Panc1 (cell line): ENCODE results near the gene HSD17B11.
"Not testable (repeated sequence)": the region's sequence is repeated elsewhere in the genome, so short reads cannot be mapped to it uniquely, and the experiment has no call there.

Experiments
- POLR2AphosphoS5 ChIP-seq: IDR thresholded peaks from 2 replicates; pipeline ENCODE4 v1.6.1; 2012; ENCODE audit warnings: mild to moderate bottlenecking, low read depth, low read length, moderate library complexity
- SIN3A ChIP-seq: IDR thresholded peaks from 2 replicates; pipeline ENCODE4 v1.6.1; 2012; ENCODE audit warnings: low read depth, mild to moderate bottlenecking, low read length, moderate library complexity, borderline replicate concordance; ENCODE audit not compliant: insufficient read depth
- TF ChIP-seq, protein P1 (sequence below): fragments of 450-650 bp; IDR thresholded peaks from 2 replicates; pipeline ENCODE4 v1.5.1; 2017; ENCODE audit warnings: mild to moderate bottlenecking
- TF ChIP-seq, protein P2 (sequence below), 2 experiments: IDR thresholded peaks; 2 replicates each; pipeline ENCODE4 v1.6.1; 2011 to 2012; ENCODE audit warnings: low read depth in 2 of 2, control low read depth in 1 of 2, low read length in 1 of 2, mild to moderate bottlenecking in 1 of 2, moderate library complexity in 1 of 2; ENCODE audit not compliant: insufficient read depth in 1 of 2

DNA sequence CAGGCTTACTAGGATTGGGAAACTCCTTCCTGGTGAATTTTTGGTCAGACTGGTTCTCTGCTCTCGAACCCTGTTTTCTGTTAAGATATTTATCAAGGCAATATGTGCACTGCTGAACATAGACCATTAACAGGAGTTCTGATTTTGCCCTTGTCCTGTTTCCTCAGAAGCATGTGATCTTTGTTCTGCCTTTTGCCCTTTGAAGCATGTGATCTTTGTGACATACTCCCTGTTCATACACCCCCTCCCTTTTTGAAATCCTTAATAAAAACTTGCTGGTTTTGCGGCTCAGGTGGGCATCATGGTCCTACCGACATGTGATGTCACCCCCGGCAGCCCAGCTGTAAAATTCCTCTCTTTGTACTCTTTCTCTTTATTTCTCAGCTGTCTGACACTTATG is 27.4 kb upstream of the HSD17B11 start:
- TF ChIP-seq, protein P1, sequence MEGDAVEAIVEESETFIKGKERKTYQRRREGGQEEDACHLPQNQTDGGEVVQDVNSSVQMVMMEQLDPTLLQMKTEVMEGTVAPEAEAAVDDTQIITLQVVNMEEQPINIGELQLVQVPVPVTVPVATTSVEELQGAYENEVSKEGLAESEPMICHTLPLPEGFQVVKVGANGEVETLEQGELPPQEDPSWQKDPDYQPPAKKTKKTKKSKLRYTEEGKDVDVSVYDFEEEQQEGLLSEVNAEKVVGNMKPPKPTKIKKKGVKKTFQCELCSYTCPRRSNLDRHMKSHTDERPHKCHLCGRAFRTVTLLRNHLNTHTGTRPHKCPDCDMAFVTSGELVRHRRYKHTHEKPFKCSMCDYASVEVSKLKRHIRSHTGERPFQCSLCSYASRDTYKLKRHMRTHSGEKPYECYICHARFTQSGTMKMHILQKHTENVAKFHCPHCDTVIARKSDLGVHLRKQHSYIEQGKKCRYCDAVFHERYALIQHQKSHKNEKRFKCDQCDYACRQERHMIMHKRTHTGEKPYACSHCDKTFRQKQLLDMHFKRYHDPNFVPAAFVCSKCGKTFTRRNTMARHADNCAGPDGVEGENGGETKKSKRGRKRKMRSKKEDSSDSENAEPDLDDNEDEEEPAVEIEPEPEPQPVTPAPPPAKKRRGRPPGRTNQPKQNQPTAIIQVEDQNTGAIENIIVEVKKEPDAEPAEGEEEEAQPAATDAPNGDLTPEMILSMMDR, result not testable (repeated sequence)
- TF ChIP-seq SIN3A, POLR2AphosphoS5: not testable (repeated sequence)
- TF ChIP-seq, protein P2, sequence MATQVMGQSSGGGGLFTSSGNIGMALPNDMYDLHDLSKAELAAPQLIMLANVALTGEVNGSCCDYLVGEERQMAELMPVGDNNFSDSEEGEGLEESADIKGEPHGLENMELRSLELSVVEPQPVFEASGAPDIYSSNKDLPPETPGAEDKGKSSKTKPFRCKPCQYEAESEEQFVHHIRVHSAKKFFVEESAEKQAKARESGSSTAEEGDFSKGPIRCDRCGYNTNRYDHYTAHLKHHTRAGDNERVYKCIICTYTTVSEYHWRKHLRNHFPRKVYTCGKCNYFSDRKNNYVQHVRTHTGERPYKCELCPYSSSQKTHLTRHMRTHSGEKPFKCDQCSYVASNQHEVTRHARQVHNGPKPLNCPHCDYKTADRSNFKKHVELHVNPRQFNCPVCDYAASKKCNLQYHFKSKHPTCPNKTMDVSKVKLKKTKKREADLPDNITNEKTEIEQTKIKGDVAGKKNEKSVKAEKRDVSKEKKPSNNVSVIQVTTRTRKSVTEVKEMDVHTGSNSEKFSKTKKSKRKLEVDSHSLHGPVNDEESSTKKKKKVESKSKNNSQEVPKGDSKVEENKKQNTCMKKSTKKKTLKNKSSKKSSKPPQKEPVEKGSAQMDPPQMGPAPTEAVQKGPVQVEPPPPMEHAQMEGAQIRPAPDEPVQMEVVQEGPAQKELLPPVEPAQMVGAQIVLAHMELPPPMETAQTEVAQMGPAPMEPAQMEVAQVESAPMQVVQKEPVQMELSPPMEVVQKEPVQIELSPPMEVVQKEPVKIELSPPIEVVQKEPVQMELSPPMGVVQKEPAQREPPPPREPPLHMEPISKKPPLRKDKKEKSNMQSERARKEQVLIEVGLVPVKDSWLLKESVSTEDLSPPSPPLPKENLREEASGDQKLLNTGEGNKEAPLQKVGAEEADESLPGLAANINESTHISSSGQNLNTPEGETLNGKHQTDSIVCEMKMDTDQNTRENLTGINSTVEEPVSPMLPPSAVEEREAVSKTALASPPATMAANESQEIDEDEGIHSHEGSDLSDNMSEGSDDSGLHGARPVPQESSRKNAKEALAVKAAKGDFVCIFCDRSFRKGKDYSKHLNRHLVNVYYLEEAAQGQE (IDR thresholded peaks at IDR 0.05; ENCODE audit: insufficient read depth in 1 of 2, low read depth in 2 of 2, low read length in 1 of 2), result not testable (repeated sequence)
